GM12872 (cell line): ENCODE measurements around the gene GBF1.

Experiments
- TF ChIP-seq, protein P1 (sequence below): IDR thresholded peaks from 3 replicates; pipeline ENCODE4 v1.5.1; 2011; ENCODE audit warnings: low read depth, mild to moderate bottlenecking, low read length, moderate library complexity; ENCODE audit not compliant: insufficient read depth

The GBF1 gene

DNA sequence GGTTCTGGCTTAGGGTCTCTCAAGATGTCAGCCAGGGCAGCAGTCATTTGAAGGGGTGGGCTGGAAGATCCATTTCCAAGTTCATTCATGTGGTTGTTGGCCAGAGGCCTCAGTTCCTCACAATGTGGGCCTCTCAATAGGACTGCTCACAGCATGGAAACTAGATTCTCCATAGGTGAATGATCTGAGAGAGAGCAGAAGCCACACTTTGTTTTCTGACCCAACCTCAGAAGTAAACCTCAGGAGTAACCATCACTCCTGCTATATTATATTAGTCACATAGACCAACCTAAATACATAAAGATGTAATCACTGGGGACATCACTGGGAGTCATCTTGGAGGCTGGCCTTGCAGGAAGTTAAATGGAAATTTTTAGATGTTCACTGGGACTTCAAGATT, 42.2 kb downstream of the GBF1 start:
- TF ChIP-seq, protein P1, sequence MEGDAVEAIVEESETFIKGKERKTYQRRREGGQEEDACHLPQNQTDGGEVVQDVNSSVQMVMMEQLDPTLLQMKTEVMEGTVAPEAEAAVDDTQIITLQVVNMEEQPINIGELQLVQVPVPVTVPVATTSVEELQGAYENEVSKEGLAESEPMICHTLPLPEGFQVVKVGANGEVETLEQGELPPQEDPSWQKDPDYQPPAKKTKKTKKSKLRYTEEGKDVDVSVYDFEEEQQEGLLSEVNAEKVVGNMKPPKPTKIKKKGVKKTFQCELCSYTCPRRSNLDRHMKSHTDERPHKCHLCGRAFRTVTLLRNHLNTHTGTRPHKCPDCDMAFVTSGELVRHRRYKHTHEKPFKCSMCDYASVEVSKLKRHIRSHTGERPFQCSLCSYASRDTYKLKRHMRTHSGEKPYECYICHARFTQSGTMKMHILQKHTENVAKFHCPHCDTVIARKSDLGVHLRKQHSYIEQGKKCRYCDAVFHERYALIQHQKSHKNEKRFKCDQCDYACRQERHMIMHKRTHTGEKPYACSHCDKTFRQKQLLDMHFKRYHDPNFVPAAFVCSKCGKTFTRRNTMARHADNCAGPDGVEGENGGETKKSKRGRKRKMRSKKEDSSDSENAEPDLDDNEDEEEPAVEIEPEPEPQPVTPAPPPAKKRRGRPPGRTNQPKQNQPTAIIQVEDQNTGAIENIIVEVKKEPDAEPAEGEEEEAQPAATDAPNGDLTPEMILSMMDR, result no peak

DNA sequence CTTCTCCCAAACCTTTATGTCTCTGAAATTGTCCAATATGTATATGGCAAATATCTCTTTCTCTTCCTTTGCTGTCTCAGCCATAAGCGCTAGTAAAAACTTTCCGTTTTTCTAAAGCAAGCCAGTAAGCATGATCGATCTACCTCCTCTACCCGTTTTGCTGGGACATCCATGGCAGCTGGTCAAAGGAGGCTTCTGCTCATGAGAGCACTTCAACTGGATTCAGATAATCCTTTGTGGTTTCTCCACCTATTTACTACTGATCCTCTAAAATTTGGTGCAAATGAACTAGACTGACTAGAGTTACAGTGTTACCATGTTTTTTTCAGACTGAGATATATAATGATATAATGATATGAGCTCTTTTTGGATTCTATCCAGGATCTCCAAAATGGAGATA, 42.7 kb downstream of the GBF1 start:
- TF ChIP-seq, protein P1, result no peak

DNA sequence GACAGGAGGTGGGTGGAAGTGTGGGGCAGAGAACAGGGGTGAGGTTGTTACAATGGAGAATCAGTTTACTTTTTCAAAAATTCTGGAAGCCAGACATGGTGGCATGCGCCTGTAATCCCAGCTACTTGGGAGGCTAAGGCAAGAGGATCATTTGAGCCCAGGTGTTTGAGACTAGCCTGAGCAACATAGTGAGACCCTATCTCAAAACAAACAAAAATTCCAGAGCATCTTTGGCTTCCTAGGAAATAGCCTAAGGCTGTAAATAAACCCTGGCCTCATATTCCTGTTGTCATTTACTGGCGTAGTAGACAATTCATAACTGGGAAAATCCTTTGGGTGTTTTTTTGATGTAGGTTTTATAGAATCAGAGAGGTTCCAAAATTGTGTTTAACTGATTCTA, 44.0 kb downstream of the GBF1 start:
- TF ChIP-seq, protein P1, result no peak

DNA sequence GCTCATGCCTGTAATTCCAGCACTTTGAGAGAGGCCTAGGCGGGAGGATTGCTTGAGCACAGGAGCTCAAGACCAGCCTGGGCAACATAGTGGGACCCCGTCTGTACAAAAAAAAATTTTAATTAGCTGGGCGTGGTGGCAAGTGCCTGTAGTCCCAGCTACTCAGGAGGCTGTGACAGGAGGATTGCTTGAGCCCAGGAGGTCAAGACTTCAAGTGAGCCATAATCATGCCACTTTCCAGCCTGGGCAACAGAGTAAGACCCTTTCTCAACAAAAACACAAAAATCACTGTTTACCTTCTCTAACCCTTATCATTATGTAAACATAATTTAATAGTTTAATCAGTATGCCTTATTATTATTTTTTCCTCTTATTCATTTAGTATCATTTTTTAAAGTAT, 44.5 kb downstream of the GBF1 start:
- TF ChIP-seq, protein P1, result no peak

DNA sequence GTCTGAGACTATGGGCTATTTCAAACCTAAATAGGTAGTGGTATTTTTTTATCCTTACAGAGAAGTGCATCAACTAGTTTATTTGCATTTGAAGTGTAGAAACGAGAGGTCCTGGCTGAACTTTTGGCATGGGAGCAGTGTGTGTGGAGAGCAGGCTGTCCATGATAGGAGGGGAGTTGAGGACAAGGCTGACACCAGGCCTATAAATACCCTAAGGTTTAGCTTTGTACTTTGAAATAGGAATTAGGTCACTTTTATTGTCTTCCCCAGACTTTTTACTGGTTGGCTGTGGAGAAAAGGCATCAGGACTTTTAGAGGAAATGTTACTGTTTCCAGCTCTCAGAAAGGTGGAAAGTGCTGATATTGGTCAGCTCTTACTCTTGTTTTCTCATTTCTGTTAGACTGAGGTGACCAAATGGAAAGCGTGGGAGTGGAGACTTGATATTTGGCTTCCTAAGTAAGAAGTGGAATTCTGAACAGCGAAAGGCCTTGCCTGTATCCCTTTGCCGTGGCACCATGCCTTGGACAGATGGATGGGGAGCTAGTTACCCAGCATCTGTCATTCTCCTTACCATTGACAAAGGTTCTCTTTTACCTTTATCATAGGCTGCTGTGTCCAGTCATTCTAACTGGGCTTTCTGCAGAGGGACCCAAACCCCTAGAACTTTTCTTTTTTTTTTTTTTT, 46.0 kb downstream of the GBF1 start:
- TF ChIP-seq, protein P1, result no peak

DNA sequence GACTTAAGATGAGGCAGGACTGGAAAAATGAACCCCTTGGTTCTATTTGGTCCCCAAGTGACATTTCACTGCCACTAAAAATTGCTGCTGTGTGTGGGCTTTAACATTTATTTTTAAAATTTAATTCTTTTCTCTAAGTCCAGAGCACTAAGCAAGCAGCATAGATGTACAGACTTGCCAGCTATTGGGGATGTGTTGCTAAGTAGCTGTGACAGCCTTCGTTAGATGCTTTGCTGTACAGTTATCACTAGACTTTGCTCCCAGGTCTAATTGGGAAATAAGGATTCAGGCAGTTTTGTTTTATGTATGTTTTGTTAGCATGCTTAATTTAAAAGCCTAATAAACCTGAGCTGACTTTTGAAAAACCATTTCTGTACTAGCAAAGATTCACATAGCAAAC, 51.8 kb downstream of the GBF1 start:
- TF ChIP-seq, protein P1, result no peak

DNA sequence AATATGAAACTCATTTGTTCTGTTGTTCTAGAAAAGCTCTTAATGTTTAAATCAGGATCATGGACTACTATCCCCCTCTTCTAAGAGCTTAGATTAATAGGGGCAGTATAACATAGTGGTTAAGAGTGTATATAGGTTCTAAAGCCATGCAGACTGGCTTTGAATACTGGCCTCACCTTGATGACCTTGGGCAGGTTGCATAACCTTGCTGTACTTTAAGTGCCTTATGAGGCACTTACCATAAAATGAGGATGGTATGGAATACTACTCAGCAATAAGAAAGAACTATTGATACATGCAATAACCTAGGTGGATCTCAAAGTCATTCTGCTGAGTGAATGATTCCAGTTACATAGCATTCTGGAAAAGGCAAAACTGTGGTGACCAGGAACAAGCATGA, 53.6 kb downstream of the GBF1 start:
- TF ChIP-seq, protein P1, result no peak
